OCI-LY7 (cell line): Measurements from ENCODE around the gene HNRNPH2. TPM values are rescaled to one million over a fixed set of nuclear protein-coding genes. Genes with fewer than 3 reads are reported as not detected.

ENCODE experiments used
- BruUV-seq: library from RNA; stranded (reverse); fragments of 400-500 nt; replicated peaks from 2 replicates; lab custom pipeline; 2021; lab: Mats Ljungman, UMichigan
- CTCF ChIA-PET: fragments of 300-600 bp; sonication (Branson Sonifier 250); formaldehyde crosslinking; loops from one replicate; lab custom pipeline; 2022; ENCODE audit warnings: antibody characterized with exemption; ENCODE audit not compliant: unreplicated experiment; lab: Charles Lee
- POLR2A ChIA-PET: fragments of 300-600 bp; sonication (Branson Sonifier 250); formaldehyde crosslinking; loops from one replicate; lab custom pipeline; 2022; ENCODE audit warnings: antibody characterized with exemption; lab: Charles Lee
- DNase-seq: peaks from one replicate; pipeline ENCODE4 v3.0.0-alpha.2; 2015; ENCODE audit warnings: low spot score
- H2AFZ ChIP-seq: fragments of 200-600 bp; sonication (generic), shearing (Covaris generic); 2 replicates; pipeline ENCODE4 v1.6.1; 2014; ENCODE audit warnings: mild to moderate bottlenecking, antibody characterized with exemption, low read length, moderate library complexity
- H3K27ac ChIP-seq: fragments of 200-600 bp; sonication (generic); 2 replicates; pipeline ENCODE4 v1.5.1; 2014; ENCODE audit warnings: mixed run types, low read depth, mild to moderate bottlenecking, moderate library complexity, low read length, inconsistent platforms; ENCODE audit not compliant: poor library complexity, severe bottlenecking
- H3K36me3 ChIP-seq: fragments of 200-600 bp; sonication (generic); 2 replicates; pipeline ENCODE4 v1.6.1; 2014; ENCODE audit warnings: mild to moderate bottlenecking, antibody characterized with exemption, low read length, moderate library complexity, mixed read lengths; ENCODE audit not compliant: insufficient read depth
- H3K4me1 ChIP-seq: fragments of 200-600 bp; sonication (generic); 2 replicates; pipeline ENCODE4 v1.5.1; 2014; ENCODE audit warnings: mild to moderate bottlenecking, low read length; ENCODE audit not compliant: insufficient read depth, poor library complexity, severe bottlenecking
- H3K4me2 ChIP-seq: fragments of 200-600 bp; sonication (generic); 2 replicates; pipeline ENCODE4 v1.6.1; 2014; ENCODE audit warnings: mild to moderate bottlenecking, low read length
- H3K4me3 ChIP-seq: fragments of 200-600 bp; sonication (generic); 2 replicates; pipeline ENCODE4 v1.5.1; 2014; ENCODE audit warnings: mild to moderate bottlenecking, low read depth, low read length; ENCODE audit not compliant: poor library complexity, severe bottlenecking
- H3K79me2 ChIP-seq: fragments of 200-600 bp; sonication (generic); 2 replicates; pipeline ENCODE4 v1.6.1; 2016; ENCODE audit warnings: low read depth, mild to moderate bottlenecking, low read length, moderate library complexity, mixed read lengths; ENCODE audit not compliant: insufficient read depth
- H3K9me2 ChIP-seq: fragments of 200-600 bp; sonication (generic); 2 replicates; pipeline ENCODE4 v1.6.1; 2016; ENCODE audit warnings: mild to moderate bottlenecking, low read length, mixed read lengths; ENCODE audit not compliant: insufficient read depth
- H3K9me3 ChIP-seq: fragments of 200-600 bp; sonication (generic); 2 replicates; pipeline ENCODE4 v1.6.1; 2014; ENCODE audit warnings: mild to moderate bottlenecking, mixed run types, low read length, mixed read lengths
- H4K20me1 ChIP-seq: fragments of 200-600 bp; sonication (generic); 2 replicates; pipeline ENCODE4 v1.6.1; 2014; ENCODE audit warnings: mild to moderate bottlenecking, antibody characterized with exemption, low read length, moderate library complexity, mixed read lengths; ENCODE audit not compliant: insufficient read depth
- EZH2phosphoT487 ChIP-seq: fragments of 200-600 bp; sonication (generic); IDR thresholded peaks from 2 replicates; pipeline ENCODE4 v1.6.1; 2018; ENCODE audit warnings: low read depth, borderline replicate concordance, mild to moderate bottlenecking, mixed run types, antibody characterized with exemption, low read length, moderate library complexity, mixed read lengths
- intact Hi-C: fragments of 100-400 bp; cut with micrococcal nuclease; formaldehyde crosslinking; loops from one replicate; pipeline ENCODE4 v1.10.0; 2022; ENCODE audit not compliant: unreplicated experiment
- total RNA-seq, 2 experiments: library from RNA; depleted of rRNA in 1 of 2; stranded (reverse); fragments of >200 nt in 1 of 2; shearing (Covaris generic) in 1 of 2; gene quantifications; 2 replicates each; pipeline ENCODE4 v1.2.3, GENCODE V29; 2014 to 2022
- TF ChIP-seq, protein P1 (sequence below): fragments of 200-600 bp; sonication (generic); conservative IDR thresholded peaks from 2 replicates; pipeline ENCODE4 v1.5.1; 2014; ENCODE audit warnings: mild to moderate bottlenecking, antibody characterized with exemption, low read length, moderate library complexity, mixed read lengths

HNRNPH2 gene
- total RNA-seq, 2 experiments from 2014 or later = 23.5 to 38.1 TPM

GRCh38 chrX:101383679-101384205 is 24.3 kb upstream of the HNRNPH2 start:
- CTCF ChIA-PET = interaction anchor here (1.4 kb wide), 2 partner anchors 9 to 25 kb away, joined by 4 read pairs; no protein-coding TSS in a partner anchor
- DNase-seq = peak; percentile 86
- H3K27ac ChIP-seq = peak overlapping the region; percentile 91

DNA sequence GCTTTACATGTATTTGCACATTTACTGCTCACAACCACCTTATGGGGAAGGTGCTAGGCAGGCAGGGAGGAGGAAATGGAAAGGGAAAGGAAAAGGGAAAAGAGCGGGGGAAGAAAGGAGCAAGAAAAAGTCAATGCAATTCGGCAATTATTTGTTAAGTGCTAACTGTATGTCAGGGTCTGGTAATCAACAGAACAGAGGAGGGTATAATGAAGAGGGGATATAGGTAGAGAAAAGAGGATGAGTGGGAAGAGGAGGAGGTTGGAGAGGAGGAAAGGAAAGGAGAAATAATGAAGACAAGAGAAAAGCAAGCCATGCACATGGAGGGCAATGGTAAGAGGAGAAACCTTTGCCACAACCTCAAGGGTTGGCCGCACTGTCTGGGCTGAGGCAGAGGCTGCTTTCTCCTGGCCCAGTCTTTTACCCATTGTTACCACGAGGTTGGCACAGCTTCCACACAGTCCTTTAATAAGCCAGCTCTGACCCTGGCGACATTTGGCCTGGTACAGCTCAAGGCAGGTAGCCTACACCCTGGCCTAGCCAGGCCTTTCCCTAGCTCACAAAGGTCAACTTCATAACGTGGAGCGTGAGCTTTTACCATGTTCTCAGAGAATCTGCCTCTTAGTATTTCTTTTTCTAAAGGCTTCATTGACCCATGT is 22.9 kb upstream of the HNRNPH2 start:
- no peak overlapping the region for H2AFZ ChIP-seq
- peak overlapping the region; percentile 96 for H3K4me3 ChIP-seq
- no TSS peak for BruUV-seq

More at GRCh38 chrX:101383679-101384205, 24.3 kb upstream of the HNRNPH2 start:
- Histone ChIP-seq H3K4me3 (peak overlapping the region; percentile 96), H3K4me2 (peak overlapping the region; percentile 89), H3K9me2 (no peaks in the 10 kb centered on the region), H3K9me3 (no peaks in the 10 kb centered on the region), H4K20me1 (no peaks in the 10 kb centered on the region), H2AFZ (no peak overlapping the region), H3K36me3 (peaks cover 22% of the 10 kb centered on the region), H3K79me2 (peaks cover 77% of the 10 kb centered on the region), H3K4me1 (peaks cover 56% of the 10 kb centered on the region)
- intact Hi-C loops = loop anchor here (2.0 to 10.0 kb wide), 2 partner anchors 13 to 459 kb away; partner anchors contain the start of gene XKRX
- BruUV-seq = no TSS peak
- POLR2A ChIA-PET = interaction anchor here (0.7 to 4.2 kb wide), 12 partner anchors 8 to 418 kb away, joined by 3 to 34 read pairs (median 4); no protein-coding TSS in a partner anchor
- TF ChIP-seq EZH2phosphoT487 = no peak
- TF ChIP-seq, protein P1, sequence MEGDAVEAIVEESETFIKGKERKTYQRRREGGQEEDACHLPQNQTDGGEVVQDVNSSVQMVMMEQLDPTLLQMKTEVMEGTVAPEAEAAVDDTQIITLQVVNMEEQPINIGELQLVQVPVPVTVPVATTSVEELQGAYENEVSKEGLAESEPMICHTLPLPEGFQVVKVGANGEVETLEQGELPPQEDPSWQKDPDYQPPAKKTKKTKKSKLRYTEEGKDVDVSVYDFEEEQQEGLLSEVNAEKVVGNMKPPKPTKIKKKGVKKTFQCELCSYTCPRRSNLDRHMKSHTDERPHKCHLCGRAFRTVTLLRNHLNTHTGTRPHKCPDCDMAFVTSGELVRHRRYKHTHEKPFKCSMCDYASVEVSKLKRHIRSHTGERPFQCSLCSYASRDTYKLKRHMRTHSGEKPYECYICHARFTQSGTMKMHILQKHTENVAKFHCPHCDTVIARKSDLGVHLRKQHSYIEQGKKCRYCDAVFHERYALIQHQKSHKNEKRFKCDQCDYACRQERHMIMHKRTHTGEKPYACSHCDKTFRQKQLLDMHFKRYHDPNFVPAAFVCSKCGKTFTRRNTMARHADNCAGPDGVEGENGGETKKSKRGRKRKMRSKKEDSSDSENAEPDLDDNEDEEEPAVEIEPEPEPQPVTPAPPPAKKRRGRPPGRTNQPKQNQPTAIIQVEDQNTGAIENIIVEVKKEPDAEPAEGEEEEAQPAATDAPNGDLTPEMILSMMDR = no peak

More for the DNA sequence above, 22.9 kb upstream of the HNRNPH2 start:
- TF ChIP-seq, protein P1 = no peak
- TF ChIP-seq EZH2phosphoT487 = no peak
- peak overlapping the region; percentile 91 for H3K27ac ChIP-seq
- POLR2A ChIA-PET = interaction anchor here (1.0 to 4.2 kb wide), 8 partner anchors 8 to 36 kb away, joined by 3 to 34 read pairs (median 6); partner anchors contain the start of gene TIMM8A
- CTCF ChIA-PET = no interaction called here
- peak overlapping the region; percentile 89 for H3K4me2 ChIP-seq
- intact Hi-C loops = loop anchor here (2.0 to 10.0 kb wide), 2 partner anchors 14 to 460 kb away; partner anchors contain the start of gene XKRX
- no peaks in the 10 kb centered on the region for H4K20me1 ChIP-seq
- H3K9me2 ChIP-seq = no peaks in the 10 kb centered on the region
- peaks cover 12% of the 10 kb centered on the region for H3K36me3 ChIP-seq
- no peak for DNase-seq
- H3K79me2 ChIP-seq = peaks cover 68% of the 10 kb centered on the region
- H3K9me3 ChIP-seq = no peaks in the 10 kb centered on the region
- H3K4me1 ChIP-seq = peaks cover 58% of the 10 kb centered on the region
